HL-60 (cell line): ENCODE data around the gene CREBL2.

Source experiments
- DNase-seq, 2 experiments: peaks; one replicate each; pipeline ENCODE4 v3.0.0-alpha.2; 2010 to 2020; ENCODE audit warnings: low read depth in 1 of 2, low spot score in 1 of 2
- H3K27ac ChIP-seq: fragments of 250-450 bp; sonication (Bioruptor Pico); replicated peaks from 2 replicates; pipeline ENCODE4 v1.5.1; 2020; ENCODE audit warnings: mild to moderate bottlenecking, moderate library complexity
- H3K27me3 ChIP-seq: fragments of 250-450 bp; sonication (Bioruptor Pico); 2 replicates; pipeline ENCODE4 v1.5.1; 2021; ENCODE audit warnings: mild to moderate bottlenecking, moderate library complexity; ENCODE audit not compliant: insufficient read depth, poor library complexity, severe bottlenecking
- H3K4me3 ChIP-seq: replicated peaks from 2 replicates; pipeline ENCODE4 v1.5.1; 2011; ENCODE audit warnings: mild to moderate bottlenecking, control low read depth, low read length; ENCODE audit not compliant: insufficient read depth
- CTCF ChIP-seq: IDR thresholded peaks from one replicate; pipeline ENCODE4 v1.5.1; 2011; ENCODE audit warnings: low read length, control low read depth, inconsistent platforms; ENCODE audit not compliant: insufficient read depth
- GABPA ChIP-seq: IDR thresholded peaks from 2 replicates; pipeline ENCODE4 v1.6.1; 2012; ENCODE audit warnings: low read depth
- POLR2AphosphoS5 ChIP-seq: IDR thresholded peaks from 2 replicates; pipeline ENCODE4 v1.6.1; 2012; ENCODE audit warnings: low read depth
- REST ChIP-seq: IDR thresholded peaks from 2 replicates; pipeline ENCODE4 v1.6.1; 2012; ENCODE audit warnings: low read depth; ENCODE audit not compliant: insufficient replicate concordance
- SPI1 ChIP-seq: IDR thresholded peaks from 2 replicates; pipeline ENCODE4 v1.6.1; 2012; ENCODE audit warnings: low read depth, mild to moderate bottlenecking, borderline replicate concordance

The CREBL2 gene

GRCh38 chr12:12624498-12624992, 12.9 kb downstream of the CREBL2 start:
- H3K27ac ChIP-seq, result no peak overlapping the region
- no peak for DNase-seq
- H3K27me3 ChIP-seq, result no peaks in the 10 kb centered on the region
- H3K4me3 ChIP-seq, result no peak overlapping the region
- no peak for TF ChIP-seq GABPA
- TF ChIP-seq CTCF, result no peak
- TF ChIP-seq POLR2AphosphoS5, result no peak
- no peak for TF ChIP-seq REST
- no peak for TF ChIP-seq SPI1

GRCh38 chr12:12626471-12626870, 14.8 kb downstream of the CREBL2 start:
- no peak overlapping the region for H3K27ac ChIP-seq
- no peak for DNase-seq
- H3K4me3 ChIP-seq, result no peak overlapping the region
- H3K27me3 ChIP-seq, result no peaks in the 10 kb centered on the region
- TF ChIP-seq CTCF, result no peak
- TF ChIP-seq GABPA, result no peak
- TF ChIP-seq POLR2AphosphoS5, result no peak
- no peak for TF ChIP-seq SPI1
- no peak for TF ChIP-seq REST

GRCh38 chr12:12627308-12627827, 15.7 kb downstream of the CREBL2 start:
- Histone ChIP-seq H3K4me3 (no peak overlapping the region), H3K27ac (no peak overlapping the region), H3K27me3 (no peaks in the 10 kb centered on the region)
- TF ChIP-seq SPI1 (no peak), REST (no peak), POLR2AphosphoS5 (no peak), CTCF (no peak)
- DNase-seq, result no peak
